Cardiac fibroblast (primary cell): ENCODE measurements around the gene FBXO34.
A peak's percentile ranks its signal among the peaks of the same experiment; 100 is the strongest.

ENCODE experiments used
- DNase-seq, 2 donors: peaks; one replicate each; pipeline versions ENCODE4 v3.0.0 to v3.0.0-alpha.2; 2010; ENCODE audit warnings: low read depth in 2 of 2
- H3K4me3 ChIP-seq, 2 donors: replicated peaks in 1 of 2; 1 replicate in 1 of 2; 2 replicates in 1 of 2; pipeline ENCODE4 v1.5.1; 2011; ENCODE audit warnings: low read depth in 2 of 2, low read length in 2 of 2, mild to moderate bottlenecking in 2 of 2, moderate library complexity in 1 of 2
- CTCF ChIP-seq: IDR thresholded peaks from one replicate; pipeline ENCODE4 v1.5.1; 2011; ENCODE audit warnings: low read depth, mild to moderate bottlenecking, low read length, inconsistent platforms

The FBXO34 gene

GRCh38 chr14:55398679-55399078, 127.5 kb downstream of the FBXO34 start:
- H3K4me3 ChIP-seq = no peak overlapping the region
- no peak for TF ChIP-seq CTCF
- DNase-seq = peak; percentile 95 to 98

GRCh38 chr14:55399183-55399582, 128.0 kb downstream of the FBXO34 start:
- TF ChIP-seq CTCF = no peak
- H3K4me3 ChIP-seq = no peak overlapping the region
- DNase-seq = no peak

- no peak for DNase-seq
- no peak overlapping the region for H3K4me3 ChIP-seq
- TF ChIP-seq CTCF = no peak
These were observed 128.6 kb downstream of the FBXO34 start for GRCh38 chr14:55399852-55400251.

- H3K4me3 ChIP-seq = no peak overlapping the region
- TF ChIP-seq CTCF = no peak
- DNase-seq = no peak
These were observed 130.5 kb downstream of the FBXO34 start for GRCh38 chr14:55401751-55402150.
